ENCODE measurements around the gene SURF1. TPM values are rescaled to one million over a fixed set of nuclear protein-coding genes. Genes with fewer than 3 reads are reported as not detected.
"Not testable (repeated sequence)": the region's sequence is repeated elsewhere in the genome, so short reads cannot be mapped to it uniquely, and the experiment has no call there.

Gene SURF1
- polyA plus RNA-seq, 1 donor = 32.5 TPM

- peaks cover 9% of the 10 kb centered on the region for H3K9me3 ChIP-seq (ENCODE audit: control insufficient read depth, low read depth, low read length)
- H3K4me3 ChIP-seq (ENCODE audit: low read length) = peak overlapping the region; percentile 96
- peaks cover 23% of the 10 kb centered on the region for H3K4me1 ChIP-seq (ENCODE audit: control insufficient read depth, insufficient read depth, low read length)
- DNase-seq = peak; percentile 95 to 97
- H3K27me3 ChIP-seq (ENCODE audit: control insufficient read depth, insufficient read depth, low read length) = no peaks in the 10 kb centered on the region
- peak overlapping the region; percentile 93 for H3K27ac ChIP-seq (ENCODE audit: low read length)
- H3K36me3 ChIP-seq (ENCODE audit: control insufficient read depth, insufficient read depth, low read length) = peaks cover 45% of the 10 kb centered on the region
- WGBS (ENCODE audit: insufficient coverage, low lambda C conversion rate) = no CpG with 5 or more reads among the region's 6 CpGs
Observed at GRCh38 chr9:133334161-133334560, 22.1 kb downstream of the SURF1 start.

- no CpG with 5 or more reads among the region's 10 CpGs for WGBS (ENCODE audit: insufficient coverage, low lambda C conversion rate)
- peaks cover 10% of the 10 kb centered on the region for H3K9me3 ChIP-seq (ENCODE audit: control insufficient read depth, low read depth, low read length)
- H3K27me3 ChIP-seq (ENCODE audit: control insufficient read depth, insufficient read depth, low read length) = no peaks in the 10 kb centered on the region
- H3K4me1 ChIP-seq (ENCODE audit: control insufficient read depth, insufficient read depth, low read length) = peaks cover 23% of the 10 kb centered on the region
- DNase-seq = no peak
- no peak overlapping the region for H3K4me3 ChIP-seq (ENCODE audit: low read length)
- H3K27ac ChIP-seq (ENCODE audit: low read length) = peak overlapping the region; percentile 93
- peaks cover 41% of the 10 kb centered on the region for H3K36me3 ChIP-seq (ENCODE audit: control insufficient read depth, insufficient read depth, low read length)
Observed at GRCh38 chr9:133333566-133333965, 22.7 kb downstream of the SURF1 start.

- Histone ChIP-seq H3K36me3 (ENCODE audit: control insufficient read depth, insufficient read depth, low read length) (peaks cover 41% of the 10 kb centered on the region), H3K27ac (ENCODE audit: low read length) (peak overlapping the region; percentile 93), H3K4me3 (ENCODE audit: low read length) (no peak overlapping the region), H3K27me3 (ENCODE audit: control insufficient read depth, insufficient read depth, low read length) (no peaks in the 10 kb centered on the region), H3K9me3 (ENCODE audit: control insufficient read depth, low read depth, low read length) (peaks cover 10% of the 10 kb centered on the region), H3K4me1 (ENCODE audit: control insufficient read depth, insufficient read depth, low read length) (peaks cover 23% of the 10 kb centered on the region)
- no CpG with 5 or more reads among the region's 11 CpGs for WGBS (ENCODE audit: insufficient coverage, low lambda C conversion rate)
- DNase-seq = no peak
Observed at GRCh38 chr9:133333011-133333410, 23.3 kb downstream of the SURF1 start.

- H3K9me3 ChIP-seq (ENCODE audit: control insufficient read depth, low read depth, low read length) = peaks cover 10% of the 10 kb centered on the region
- no peaks in the 10 kb centered on the region for H3K27me3 ChIP-seq (ENCODE audit: control insufficient read depth, insufficient read depth, low read length)
- H3K36me3 ChIP-seq (ENCODE audit: control insufficient read depth, insufficient read depth, low read length) = peaks cover 41% of the 10 kb centered on the region
- no peak overlapping the region for H3K27ac ChIP-seq (ENCODE audit: low read length)
- H3K4me3 ChIP-seq (ENCODE audit: low read length) = no peak overlapping the region
- DNase-seq = no peak
- WGBS (ENCODE audit: insufficient coverage, low lambda C conversion rate) = 95% methylated on average over 7 of the region's 20 CpGs
- peaks cover 23% of the 10 kb centered on the region for H3K4me1 ChIP-seq (ENCODE audit: control insufficient read depth, insufficient read depth, low read length)
Observed at GRCh38 chr9:133332381-133332730, 23.9 kb downstream of the SURF1 start.

GRCh38 chr9:133331641-133332380, 24.5 kb downstream of the SURF1 start:
- Histone ChIP-seq H3K9me3 (ENCODE audit: control insufficient read depth, low read depth, low read length) (peaks cover 10% of the 10 kb centered on the region), H3K4me3 (ENCODE audit: low read length) (no peak overlapping the region), H3K36me3 (ENCODE audit: control insufficient read depth, insufficient read depth, low read length) (peaks cover 41% of the 10 kb centered on the region), H3K27me3 (ENCODE audit: control insufficient read depth, insufficient read depth, low read length) (no peaks in the 10 kb centered on the region), H3K27ac (ENCODE audit: low read length) (no peak overlapping the region), H3K4me1 (ENCODE audit: control insufficient read depth, insufficient read depth, low read length) (peaks cover 23% of the 10 kb centered on the region)
- no peak for DNase-seq
- 100% methylated on average over 11 of the region's 57 CpGs for WGBS (ENCODE audit: insufficient coverage, low lambda C conversion rate)

- DNase-seq = no peak
- WGBS (ENCODE audit: insufficient coverage, low lambda C conversion rate) = no CpG with 5 or more reads among the region's 19 CpGs
- H3K4me3 ChIP-seq (ENCODE audit: low read length) = no peak overlapping the region
- H3K4me1 ChIP-seq (ENCODE audit: control insufficient read depth, insufficient read depth, low read length) = peaks cover 19% of the 10 kb centered on the region
- H3K36me3 ChIP-seq (ENCODE audit: control insufficient read depth, insufficient read depth, low read length) = peaks cover 41% of the 10 kb centered on the region
- H3K27me3 ChIP-seq (ENCODE audit: control insufficient read depth, insufficient read depth, low read length) = no peaks in the 10 kb centered on the region
- no peak overlapping the region for H3K27ac ChIP-seq (ENCODE audit: low read length)
- H3K9me3 ChIP-seq (ENCODE audit: control insufficient read depth, low read depth, low read length) = peaks cover 10% of the 10 kb centered on the region
Observed at GRCh38 chr9:133331221-133331620, 25.1 kb downstream of the SURF1 start.

GRCh38 chr9:133329306-133330156, 26.8 kb downstream of the SURF1 start:
- Histone ChIP-seq H3K36me3 (ENCODE audit: control insufficient read depth, insufficient read depth, low read length) (peaks cover 41% of the 10 kb centered on the region), H3K4me1 (ENCODE audit: control insufficient read depth, insufficient read depth, low read length) (peaks cover 17% of the 10 kb centered on the region)
- 96% methylated on average over 10 of the region's 21 CpGs for WGBS (ENCODE audit: insufficient coverage, low lambda C conversion rate)
- DNase-seq = peak in 1 of 2 donors; percentile 25
- not testable (repeated sequence) for H3K27me3 ChIP-seq (ENCODE audit: control insufficient read depth, insufficient read depth, low read length); H3K9me3 ChIP-seq (ENCODE audit: control insufficient read depth, low read depth, low read length); H3K27ac ChIP-seq (ENCODE audit: low read length); H3K4me3 ChIP-seq (ENCODE audit: low read length)

GRCh38 chr9:133327834-133328484, 28.3 kb downstream of the SURF1 start:
- Histone ChIP-seq H3K9me3 (ENCODE audit: control insufficient read depth, low read depth, low read length) (peaks cover 11% of the 10 kb centered on the region), H3K27me3 (ENCODE audit: control insufficient read depth, insufficient read depth, low read length) (no peaks in the 10 kb centered on the region), H3K36me3 (ENCODE audit: control insufficient read depth, insufficient read depth, low read length) (peaks cover 25% of the 10 kb centered on the region), H3K27ac (ENCODE audit: low read length) (no peak overlapping the region), H3K4me3 (ENCODE audit: low read length) (no peak overlapping the region), H3K4me1 (ENCODE audit: control insufficient read depth, insufficient read depth, low read length) (peaks cover 3% of the 10 kb centered on the region)
- no peak for DNase-seq
- WGBS (ENCODE audit: insufficient coverage, low lambda C conversion rate) = no CpG with 5 or more reads among the region's 10 CpGs

- not testable (repeated sequence) for H3K9me3 ChIP-seq (ENCODE audit: control insufficient read depth, low read depth, low read length); H3K27ac ChIP-seq (ENCODE audit: low read length); DNase-seq; H3K4me1 ChIP-seq (ENCODE audit: control insufficient read depth, insufficient read depth, low read length); H3K27me3 ChIP-seq (ENCODE audit: control insufficient read depth, insufficient read depth, low read length); H3K4me3 ChIP-seq (ENCODE audit: low read length)
- no CpG with 5 or more reads among the region's 6 CpGs for WGBS (ENCODE audit: insufficient coverage, low lambda C conversion rate)
- H3K36me3 ChIP-seq (ENCODE audit: control insufficient read depth, insufficient read depth, low read length) = peaks cover 16% of the 10 kb centered on the region
Observed at GRCh38 chr9:133327021-133327420, 29.3 kb downstream of the SURF1 start.

GRCh38 chr9:133323991-133324703, 32.1 kb downstream of the SURF1 start:
- 100% methylated on average over 2 of the region's 13 CpGs for WGBS (ENCODE audit: insufficient coverage, low lambda C conversion rate)

More at GRCh38 chr9:133323991-133324703, 32.1 kb downstream of the SURF1 start:
- Histone ChIP-seq H3K27ac (ENCODE audit: low read length) (no peak overlapping the region), H3K4me3 (ENCODE audit: low read length) (no peak overlapping the region), H3K4me1 (ENCODE audit: control insufficient read depth, insufficient read depth, low read length) (no peaks in the 10 kb centered on the region), H3K27me3 (ENCODE audit: control insufficient read depth, insufficient read depth, low read length) (no peaks in the 10 kb centered on the region), H3K9me3 (ENCODE audit: control insufficient read depth, low read depth, low read length) (peaks cover 4% of the 10 kb centered on the region), H3K36me3 (ENCODE audit: control insufficient read depth, insufficient read depth, low read length) (no peaks in the 10 kb centered on the region)
- no peak for DNase-seq

All from large intestine (tissue), 3 donors.